NCI-H1105 treated with DMSO at 0.1 percent for 48 hours (cell line): Measurements from ENCODE around the gene STAP2.
"Not testable (repeated sequence)": the region's sequence is repeated elsewhere in the genome, so short reads cannot be mapped to it uniquely, and the experiment has no call there.

ENCODE experiments used
- DNase-seq: peaks from one replicate; lab custom pipeline; 2025; lab: John Stamatoyannopoulos, UW

The STAP2 gene

GRCh38 chr19:4357921-4358326 is 19.3 kb upstream of the STAP2 start:
- no peak for DNase-seq

GRCh38 chr19:4357095-4357797 is 18.6 kb upstream of the STAP2 start:
- no peak for DNase-seq

- no peak for DNase-seq
Measured at GRCh38 chr19:4354897-4355296, 16.3 kb upstream of the STAP2 start.

- no peak for DNase-seq
Measured at GRCh38 chr19:4354282-4354681, 15.7 kb upstream of the STAP2 start.

- DNase-seq: peak; percentile 14
Measured at GRCh38 chr19:4352701-4353121, 14.1 kb upstream of the STAP2 start.

- no peak for DNase-seq
Measured at GRCh38 chr19:4350726-4351125, 12.1 kb upstream of the STAP2 start.

- no peak for DNase-seq
Measured at GRCh38 chr19:4350111-4350510, 11.5 kb upstream of the STAP2 start.

- DNase-seq: not testable (repeated sequence)
Measured at GRCh38 chr19:4349225-4349624, 10.6 kb upstream of the STAP2 start.

GRCh38 chr19:4347521-4347920 is 8.9 kb upstream of the STAP2 start:
- DNase-seq: no peak

- no peak for DNase-seq
Measured at GRCh38 chr19:4346020-4346383, 7.4 kb upstream of the STAP2 start.

GRCh38 chr19:4345342-4346019 is 6.9 kb upstream of the STAP2 start:
- DNase-seq: no peak

GRCh38 chr19:4343370-4344307 is 5.0 kb upstream of the STAP2 start, which contains the start of gene MPND:
Gene MPND, plus strand, starts transcription at chr19:4343562. Its CDS starts 32 bp downstream, at chr19:4343594.
- peak; percentile 80 for DNase-seq

GRCh38 chr19:4342615-4343369 is 4.2 kb upstream of the STAP2 start:
- peak; percentile 100 for DNase-seq

- peak; percentile 42 for DNase-seq
Measured at GRCh38 chr19:4342314-4342614, 3.6 kb upstream of the STAP2 start.

- no peak for DNase-seq
Measured at GRCh38 chr19:4337906-4338440, 654 bp downstream of the STAP2 start.

- no peak for DNase-seq
Measured at GRCh38 chr19:4334929-4335570, 3.6 kb downstream of the STAP2 start.

GRCh38 chr19:4329858-4330257 is 8.8 kb downstream of the STAP2 start:
- no peak for DNase-seq

- DNase-seq: not testable (repeated sequence)
Measured at GRCh38 chr19:4328991-4329681, 9.5 kb downstream of the STAP2 start.

GRCh38 chr19:4328243-4328990 is 10.2 kb downstream of the STAP2 start:
- DNase-seq: no peak

- DNase-seq: no peak
Measured at GRCh38 chr19:4327877-4328242, 10.8 kb downstream of the STAP2 start.
